ENCODE data around the gene CUBN.

DNA sequence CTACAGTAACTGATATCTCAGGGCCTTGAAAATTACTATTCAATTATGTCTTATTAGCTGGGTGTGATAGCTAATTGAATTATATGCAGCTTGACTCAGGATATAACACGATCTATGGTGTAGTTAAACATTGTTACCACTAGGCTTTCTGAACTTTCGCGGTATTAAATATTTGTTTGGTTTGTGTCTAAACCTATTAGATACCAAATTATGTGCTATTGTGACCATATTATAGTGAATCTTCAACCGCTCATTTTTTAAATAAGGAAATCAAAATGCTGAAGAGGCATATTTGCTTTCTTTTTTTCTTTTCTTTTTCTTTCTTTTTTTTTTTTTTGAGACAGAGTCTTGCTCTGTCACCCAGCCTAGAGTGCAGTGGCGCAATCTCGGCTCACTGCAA, 213.1 kb downstream of the CUBN start:
- TF ChIP-seq EZH2 (IDR thresholded peaks at IDR 0.05; ENCODE audit: insufficient read depth, poor library complexity, severe bottlenecking) (no peak), EZH2phosphoT487 (IDR thresholded peaks at IDR 0.05; ENCODE audit: insufficient read depth, low read depth) (no peak)
